Activated CD8-positive, alpha-beta memory T cell treated with anti-CD3 and anti-CD28 coated beads, Interleukin-2, amount 50 U/mL, for 1 hour (primary cell): ENCODE measurements around the gene IDI2.
"Not testable (repeated sequence)": the region's sequence is repeated elsewhere in the genome, so short reads cannot be mapped to it uniquely, and the experiment has no call there.

Experiments used
- DNase-seq: peaks from one replicate; pipeline ENCODE4 v3.0.0-alpha.2; 2020; ENCODE audit errors: extremely low read depth

The IDI2 gene

GRCh38 chr10:1025683-1026082 lies at the start of gene IDI2:
Gene IDI2, minus strand, starts transcription at chr10:1025859. Its CDS starts 1,136 bp downstream, at chr10:1024723.
- DNase-seq = no peak

DNA sequence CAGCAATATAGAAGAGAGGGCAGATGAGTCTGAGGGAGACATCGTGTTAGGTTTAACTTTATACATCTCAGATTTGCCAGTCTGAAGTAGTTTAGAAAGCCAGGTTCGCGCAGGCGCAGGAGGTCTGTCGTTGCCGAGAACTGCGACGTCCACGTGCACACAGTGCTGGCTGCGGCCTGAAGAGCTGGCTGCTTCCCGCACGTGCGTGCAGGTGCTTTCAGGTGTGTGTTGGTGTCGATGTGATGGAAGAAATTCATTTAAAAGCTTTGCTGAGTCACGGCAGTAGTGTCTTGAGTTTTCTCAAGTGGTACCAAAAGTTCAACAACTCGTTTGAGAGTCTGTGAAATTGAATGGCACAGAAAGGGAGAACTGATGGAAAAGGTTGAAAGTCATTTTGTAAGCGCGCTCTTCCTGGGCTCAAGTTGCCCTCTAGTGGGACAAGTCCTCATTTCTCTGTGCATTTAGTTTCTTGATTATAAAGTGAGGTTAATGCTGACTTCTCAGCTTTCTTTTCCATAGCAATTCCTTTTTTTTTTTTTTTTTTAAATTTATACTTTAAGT lies 49.2 kb upstream of the IDI2 start:
- no peak for DNase-seq

GRCh38 chr10:1074052-1074747 lies 48.5 kb upstream of the IDI2 start:
- DNase-seq = no peak

GRCh38 chr10:1070919-1071318 lies 45.3 kb upstream of the IDI2 start:
- no peak for DNase-seq

- no peak for DNase-seq
These were observed 43.0 kb upstream of the IDI2 start for GRCh38 chr10:1068380-1069361.

DNA sequence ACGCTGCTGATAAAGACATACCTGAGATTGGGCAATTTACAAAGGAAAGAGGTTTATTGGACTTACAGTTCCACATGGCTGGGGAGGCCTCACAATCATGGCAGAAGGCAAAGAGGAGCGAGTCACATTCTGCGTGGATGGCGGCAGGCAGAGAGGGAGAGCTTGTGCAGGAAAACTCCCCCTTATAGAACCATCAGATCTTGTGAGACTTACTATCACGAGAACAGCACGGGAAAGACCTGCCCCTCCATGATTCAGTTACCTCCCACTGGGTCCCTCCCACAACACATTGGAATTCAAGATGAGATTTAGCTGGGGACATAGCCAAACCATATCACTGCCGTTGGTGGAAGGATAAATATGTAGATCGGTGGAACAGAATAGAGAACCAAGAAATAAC lies 41.1 kb upstream of the IDI2 start:
- DNase-seq = not testable (repeated sequence)

- no peak for DNase-seq
These were observed 39.2 kb upstream of the IDI2 start for GRCh38 chr10:1064964-1065247.

DNA sequence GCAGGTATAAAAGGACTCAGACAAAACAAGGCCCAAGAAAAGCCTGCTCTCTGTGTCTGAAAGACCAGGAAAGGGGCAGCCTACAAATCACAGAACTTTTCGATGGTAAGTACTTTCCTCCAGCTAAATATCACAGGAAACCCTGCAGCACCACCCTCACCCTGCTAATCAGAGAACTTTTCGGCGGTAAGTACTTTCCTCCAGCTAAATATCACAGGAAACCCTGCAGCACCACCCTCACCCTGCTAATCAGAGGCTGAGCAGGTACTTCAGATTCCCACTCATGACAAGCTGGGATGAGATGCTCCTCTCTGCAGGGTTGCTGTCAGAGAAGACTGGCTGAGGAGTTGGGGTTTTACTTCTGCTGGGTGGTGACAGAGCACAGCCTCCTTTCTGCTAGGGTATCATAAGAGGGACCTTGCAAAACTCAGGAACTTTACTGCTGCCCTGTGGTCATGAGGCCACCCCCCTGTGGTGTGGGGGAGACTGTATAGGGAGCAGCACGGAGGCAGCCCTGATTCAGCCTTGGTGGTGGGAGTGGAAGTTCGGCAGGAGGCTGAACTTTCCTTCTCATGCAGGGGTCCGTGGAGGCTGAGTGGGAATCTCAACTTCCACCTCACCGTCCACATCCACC lies 37.7 kb upstream of the IDI2 start:
- DNase-seq = no peak

- DNase-seq = no peak
These were observed 36.5 kb upstream of the IDI2 start for GRCh38 chr10:1061930-1062774.

DNA sequence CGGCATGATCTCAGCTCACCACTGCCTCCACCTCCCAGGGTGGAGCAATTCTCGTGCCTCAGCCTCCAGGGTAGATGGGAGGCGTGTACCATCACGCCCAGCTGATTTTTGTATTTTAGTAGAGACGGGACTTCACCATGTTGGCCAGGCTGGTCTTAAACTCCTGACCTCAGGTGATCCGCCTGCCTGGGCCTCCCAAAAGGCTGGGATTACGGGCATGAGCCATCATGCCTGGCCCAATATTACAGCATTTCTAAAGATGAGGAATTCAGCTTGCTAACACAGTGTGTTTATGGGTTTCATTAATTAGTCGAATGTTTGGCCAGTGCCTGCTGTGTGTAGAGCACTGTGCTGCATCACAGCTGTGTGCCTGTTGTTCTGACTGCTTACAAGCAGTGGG lies 34.2 kb upstream of the IDI2 start:
- DNase-seq = no peak

DNA sequence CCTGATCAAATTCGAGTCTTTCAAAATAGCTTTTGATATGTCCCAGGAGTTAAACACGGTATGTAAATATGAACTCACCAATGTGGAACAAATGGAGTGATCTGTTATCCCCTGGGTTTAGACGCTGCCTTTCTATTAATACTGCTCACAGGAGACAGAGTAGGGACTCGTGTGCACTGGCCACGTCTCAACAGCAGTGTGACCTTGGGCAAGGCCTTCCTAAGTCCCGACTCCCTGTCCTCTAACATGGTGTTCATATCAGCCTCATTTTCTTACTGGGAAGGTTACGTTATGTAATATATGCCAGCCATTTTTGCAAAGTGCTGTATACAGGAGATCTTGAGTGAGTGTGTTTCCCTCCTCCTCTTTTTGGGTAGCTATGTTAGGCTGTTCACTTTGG lies 32.4 kb upstream of the IDI2 start:
- no peak for DNase-seq

- no peak for DNase-seq
These were observed 31.5 kb upstream of the IDI2 start for GRCh38 chr10:1057106-1057657.

DNA sequence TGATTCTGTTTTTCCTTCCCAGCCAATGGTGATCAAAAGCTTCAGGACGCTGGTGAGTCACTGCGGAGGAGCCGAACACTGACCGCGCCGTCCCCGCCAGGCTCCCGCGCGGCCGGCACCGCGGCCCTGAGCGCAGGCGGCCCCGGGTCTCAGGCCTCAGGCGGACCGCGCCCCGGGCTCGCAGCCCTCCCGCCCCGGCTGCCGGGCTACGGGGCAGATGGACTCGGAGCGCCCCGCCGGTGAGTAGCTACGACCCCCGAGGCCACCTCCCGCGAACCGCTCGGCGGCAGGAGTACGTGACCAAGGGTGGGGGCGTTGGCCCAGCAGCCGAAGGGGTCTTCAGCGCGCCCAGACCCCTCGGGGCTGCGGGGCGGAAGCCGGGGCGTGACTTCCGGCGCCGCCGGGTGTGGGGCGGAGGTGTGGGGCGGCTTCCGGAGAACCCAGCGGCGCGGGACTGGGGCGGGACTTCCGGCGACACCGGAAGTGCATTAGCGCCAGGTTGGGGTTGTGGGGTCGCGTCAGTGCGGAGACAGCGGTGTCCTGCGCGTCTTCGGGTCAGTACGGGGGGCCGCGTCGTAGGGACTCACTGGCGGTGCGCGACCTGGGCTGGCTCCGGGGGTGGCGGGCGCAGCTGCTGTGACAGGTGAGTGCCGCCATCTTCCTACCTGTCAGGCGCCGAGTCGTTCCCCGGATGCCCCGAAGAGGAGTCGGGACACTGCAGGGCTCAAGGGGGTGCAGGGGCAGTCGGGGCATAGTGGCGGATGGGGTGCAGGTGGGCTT lies 30.9 kb upstream of the IDI2 start, which contains the start of gene WDR37:
Gene WDR37, plus strand, starts transcription at position 60 of the 780 bp plus-strand sequence. CDS start 15,771 bp downstream, outside the sequence.
- peak; percentile 49 for DNase-seq

DNA sequence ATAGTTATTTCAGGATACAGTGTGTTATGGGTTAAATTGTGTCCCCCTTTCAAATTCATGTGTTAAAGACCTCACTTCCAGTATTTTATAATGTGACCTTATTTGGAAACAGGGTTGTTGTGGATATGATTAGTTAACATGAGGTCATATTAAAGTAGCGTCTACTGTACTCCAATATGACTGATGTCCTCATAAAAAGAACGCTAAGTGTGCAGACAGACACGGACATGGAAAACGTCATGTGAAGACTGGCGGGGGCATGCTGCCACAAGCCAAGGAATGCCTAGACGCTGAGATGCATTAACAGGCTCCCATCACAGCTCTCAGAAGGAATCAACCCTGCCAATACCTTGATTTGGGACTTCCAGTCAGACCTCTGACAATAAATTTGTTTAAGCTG lies 29.0 kb upstream of the IDI2 start:
- DNase-seq = no peak

- DNase-seq = no peak
These were observed 24.9 kb upstream of the IDI2 start for GRCh38 chr10:1050554-1050953.

DNA sequence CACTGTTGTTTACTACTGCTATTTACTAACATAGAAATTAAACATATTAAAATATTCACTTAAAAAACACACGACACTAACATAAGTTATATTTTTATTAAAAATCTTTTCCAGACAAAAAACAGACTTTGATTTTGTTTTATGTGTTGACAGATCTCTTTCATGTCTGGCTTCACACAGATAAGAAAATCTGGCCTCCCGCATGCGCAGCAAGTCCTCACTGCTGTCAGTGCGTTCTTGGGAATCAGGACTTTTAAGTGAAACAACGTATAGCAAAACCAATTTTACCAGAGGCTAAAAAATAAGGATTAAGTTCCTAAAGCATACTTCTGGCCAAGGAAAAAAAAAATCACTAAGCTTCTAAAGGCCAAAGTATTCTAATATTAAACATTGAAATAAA lies 24.5 kb upstream of the IDI2 start:
- no peak for DNase-seq

GRCh38 chr10:1049425-1049958 lies 23.8 kb upstream of the IDI2 start:
- no peak for DNase-seq

- peak; percentile 93 for DNase-seq
These were observed 23.2 kb upstream of the IDI2 start, which contains the start of gene IDI1 for GRCh38 chr10:1048732-1049424. Gene IDI1, minus strand, starts transcription at chr10:1049119. Its CDS starts 116 bp downstream, at chr10:1049003.

DNA sequence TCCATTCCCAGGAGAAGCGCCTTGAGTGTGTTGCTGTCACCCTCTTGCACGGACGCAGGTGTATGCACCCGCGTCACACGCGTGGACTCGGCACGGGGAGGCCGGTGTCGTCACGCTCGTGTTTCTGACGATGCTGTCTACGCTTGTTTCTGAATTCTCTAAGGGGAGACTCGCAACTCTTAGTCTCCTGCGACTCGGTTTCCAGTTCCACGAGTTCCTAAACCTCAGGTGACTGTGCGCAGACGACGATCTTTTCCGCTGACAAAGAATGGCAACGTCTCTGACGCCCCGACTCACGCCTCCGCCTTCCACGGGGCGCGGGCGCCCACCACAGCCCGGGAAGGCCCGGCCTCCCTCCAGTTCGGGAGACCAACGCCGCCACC lies 22.7 kb upstream of the IDI2 start:
- no peak for DNase-seq
